ENCODE data around the gene NCAM1. TPM values are rescaled to one million over a fixed set of nuclear protein-coding genes. Genes with fewer than 3 reads are reported as not detected.

NCAM1 gene
- total RNA-seq, 1 donor from 2014 or later = 1.2 TPM

GRCh38 chr11:113304916-113305315, 343.7 kb downstream of the NCAM1 start:
- DNase-seq (ENCODE audit: low read depth in 2 of 2) = no peak

- DNase-seq (ENCODE audit: low read depth in 2 of 2) = peak; percentile 69 to 80
Observed at GRCh38 chr11:113305440-113306336, 344.5 kb downstream of the NCAM1 start.

- DNase-seq (ENCODE audit: low read depth in 2 of 2) = no peak
Observed at GRCh38 chr11:113308601-113309000, 347.4 kb downstream of the NCAM1 start.

- DNase-seq (ENCODE audit: low read depth in 2 of 2) = no peak
Observed at GRCh38 chr11:113311536-113311935, 350.3 kb downstream of the NCAM1 start.

- DNase-seq (ENCODE audit: low read depth in 2 of 2) = no peak
Observed at GRCh38 chr11:113313601-113314000, 352.4 kb downstream of the NCAM1 start.

DNA sequence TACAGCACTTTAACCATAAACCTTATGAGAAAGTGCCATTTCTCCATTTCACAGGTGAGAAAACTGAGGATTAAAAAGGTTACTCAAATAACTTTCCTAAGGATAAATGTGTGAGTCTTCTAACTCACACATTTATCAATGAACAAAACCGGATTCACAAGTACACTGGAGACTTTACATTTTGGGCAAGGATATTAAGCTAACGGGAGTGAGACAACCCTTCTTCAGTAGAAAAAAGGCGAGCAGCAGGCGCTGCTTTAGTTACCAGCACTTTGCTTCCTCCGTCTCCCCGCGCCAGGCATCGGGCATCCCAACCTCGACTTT, 352.8 kb downstream of the NCAM1 start:
- DNase-seq (ENCODE audit: low read depth in 2 of 2) = no peak

DNA sequence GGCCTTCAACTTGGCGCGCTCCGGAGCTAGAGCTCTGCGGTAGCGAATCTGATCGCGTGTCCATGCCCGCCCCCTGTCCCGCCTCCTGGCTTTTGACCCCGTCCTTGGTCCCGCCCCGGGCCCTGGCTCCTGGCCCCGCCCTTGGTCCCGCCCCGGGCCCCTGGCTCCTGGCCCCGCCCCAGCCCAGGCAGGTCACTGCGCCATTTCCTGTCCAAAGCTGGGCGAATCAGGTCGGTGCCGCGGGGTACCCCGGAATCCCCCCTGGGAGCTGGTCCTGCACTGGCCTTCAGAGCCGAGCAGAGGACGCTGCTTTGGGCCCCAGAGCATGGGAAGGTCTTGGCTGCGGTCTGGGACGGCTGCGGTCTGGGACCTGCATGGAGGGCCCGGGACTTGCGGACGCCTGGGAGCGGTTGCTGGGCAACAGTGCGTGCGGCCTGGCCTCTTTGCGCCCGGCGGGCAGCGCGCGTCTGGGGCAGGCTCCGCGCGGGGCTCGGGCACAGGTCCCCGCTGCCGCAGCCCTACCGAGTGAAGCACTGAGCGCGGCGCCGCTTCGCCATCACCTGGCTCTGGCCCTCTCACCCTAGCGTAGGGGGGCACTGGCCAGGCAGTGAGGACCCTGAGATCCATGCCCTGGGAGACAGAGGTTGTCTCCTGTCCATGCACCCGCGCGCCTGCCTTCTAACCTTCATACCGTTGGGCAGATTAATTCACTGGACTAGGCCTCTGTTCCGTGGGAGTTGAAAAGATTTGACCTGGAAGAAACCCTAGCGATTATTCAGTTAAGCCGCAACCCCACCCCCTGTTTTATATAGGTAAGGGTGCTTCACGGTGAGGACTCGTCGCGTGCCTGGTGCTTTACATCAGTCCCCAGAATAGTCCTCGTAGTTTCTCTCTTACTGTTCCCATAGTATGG, 353.4 kb downstream of the NCAM1 start, which contains the start of gene TTC12:
TSS of gene TTC12 (plus strand) at position 195 of the 913 bp plus-strand sequence. CDS start 1,675 bp downstream, outside the sequence.
- DNase-seq (ENCODE audit: low read depth in 2 of 2) = peak; percentile 88 to 90

- no peak for DNase-seq (ENCODE audit: low read depth in 2 of 2)
Observed at GRCh38 chr11:113315811-113316210, 354.6 kb downstream of the NCAM1 start.

DNA sequence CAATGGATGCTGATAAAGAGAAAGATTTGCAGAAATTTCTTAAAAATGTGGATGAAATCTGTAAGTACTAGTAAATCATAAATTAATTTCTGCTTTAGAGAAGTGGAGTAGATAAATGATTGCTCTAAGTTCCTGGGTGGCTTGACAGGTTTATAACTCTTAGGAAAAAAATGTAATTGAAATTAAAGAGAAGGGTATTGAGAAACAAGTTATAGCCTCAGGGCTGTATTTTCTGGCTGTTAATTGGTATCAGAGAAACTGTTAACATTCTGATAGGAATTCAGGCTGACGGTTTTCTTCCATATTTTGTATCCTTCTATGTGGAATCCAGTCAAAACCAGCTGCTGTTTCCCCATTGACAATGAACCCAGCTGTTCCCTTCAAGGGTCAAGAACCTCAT, 355.0 kb downstream of the NCAM1 start:
- no peak for DNase-seq (ENCODE audit: low read depth in 2 of 2)

DNA sequence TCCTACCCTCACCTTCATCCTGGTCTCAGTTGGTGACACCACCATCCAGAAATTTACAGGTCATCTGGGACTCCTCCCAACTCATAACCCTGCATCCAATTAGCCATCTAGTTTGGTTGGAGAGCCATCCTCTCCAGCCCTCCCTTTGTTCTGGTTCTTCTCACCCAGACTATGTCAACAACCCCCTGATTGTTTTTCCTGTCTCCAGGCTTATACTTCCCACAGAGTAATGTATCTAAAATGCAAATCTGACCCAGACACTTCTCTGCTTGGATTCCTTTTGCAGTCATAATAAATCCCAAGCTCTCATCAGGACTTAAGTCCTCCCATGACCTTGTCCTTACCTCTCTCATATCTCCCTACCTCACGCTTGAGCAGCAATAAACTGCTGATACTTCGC, 356.1 kb downstream of the NCAM1 start:
- no peak for DNase-seq (ENCODE audit: low read depth in 2 of 2)

GRCh38 chr11:113319085-113319484, 357.9 kb downstream of the NCAM1 start:
- no peak for DNase-seq (ENCODE audit: low read depth in 2 of 2)

- DNase-seq (ENCODE audit: low read depth in 2 of 2) = no peak
Observed at GRCh38 chr11:113322158-113322557, 360.9 kb downstream of the NCAM1 start.

GRCh38 chr11:113324250-113324649, 363.0 kb downstream of the NCAM1 start:
- no peak for DNase-seq (ENCODE audit: low read depth in 2 of 2)

Data from lung microvascular endothelial cell (primary cell).